Vagina (tissue), 2 donors: ENCODE results near the gene INTU. TPM values are rescaled to one million over a fixed set of nuclear protein-coding genes. Genes with fewer than 3 reads are reported as not detected.

Experiments used
- DNase-seq, 2 donors: peaks; one replicate each; pipeline ENCODE4 v3.0.0-alpha.2; 2017; ENCODE audit errors: extremely low spot score in 2 of 2
- H3K27ac ChIP-seq: fragments of 200-600 bp; sonication (generic); one replicate; pipeline ENCODE4 v1.5.1; 2019
- H3K27me3 ChIP-seq: fragments of 200-600 bp; sonication (generic); one replicate; pipeline ENCODE4 v1.5.1; 2019
- H3K36me3 ChIP-seq, 2 donors: fragments of 200-600 bp; sonication (generic); one replicate each; pipeline ENCODE4 v1.5.1; 2017 to 2019
- H3K4me1 ChIP-seq: fragments of 200-600 bp; sonication (generic); one replicate; pipeline ENCODE4 v1.5.1; 2019
- H3K4me3 ChIP-seq, 2 donors: fragments of 200-600 bp; sonication (generic); 1 replicate in 1 of 2; 2 replicates in 1 of 2; pipeline ENCODE4 v1.5.1; 2016 to 2019
- H3K9me3 ChIP-seq: fragments of 200-600 bp; sonication (generic); one replicate; pipeline ENCODE4 v1.5.1; 2019
- POLR2A ChIP-seq, 2 donors: fragments of 450-650 bp; IDR thresholded peaks; one replicate each; pipeline ENCODE4 v1.6.1; 2017; ENCODE audit warnings: antibody characterized with exemption in 2 of 2, mild to moderate bottlenecking in 2 of 2, moderate library complexity in 2 of 2
- POLR2AphosphoS5 ChIP-seq, 2 donors: sonication (generic); formaldehyde crosslinking; IDR thresholded peaks; one replicate each; pipeline ENCODE4 v1.9.0; 2017; ENCODE audit warnings: antibody characterized with exemption in 2 of 2, mild to moderate bottlenecking in 2 of 2, low read depth in 1 of 2; ENCODE audit not compliant: insufficient read depth in 1 of 2
- intact Hi-C: fragments of 100-400 bp; cut with DNase I; formaldehyde crosslinking; loops from one replicate; pipeline ENCODE4 v1.15.1; 2023
- total RNA-seq: library from RNA; depleted of rRNA; stranded (reverse); fragments of >200 nt; gene quantifications from one replicate; pipeline ENCODE4 v1.2.3, GENCODE V29; 2016
- TF ChIP-seq, protein P1 (sequence below), 3 experiments: fragments of 450-650 bp in 2 of 3; fragments of 200-600 bp in 1 of 3; sonication (generic) in 1 of 3; IDR thresholded peaks; one replicate each; pipeline ENCODE4 v1.5.1; 2017 to 2019; ENCODE audit warnings: antibody characterized with exemption in 3 of 3, mild to moderate bottlenecking in 2 of 3, moderate library complexity in 2 of 3

INTU gene
- total RNA-seq, 1 donor from 2014 or later, result 8.8 TPM

DNA sequence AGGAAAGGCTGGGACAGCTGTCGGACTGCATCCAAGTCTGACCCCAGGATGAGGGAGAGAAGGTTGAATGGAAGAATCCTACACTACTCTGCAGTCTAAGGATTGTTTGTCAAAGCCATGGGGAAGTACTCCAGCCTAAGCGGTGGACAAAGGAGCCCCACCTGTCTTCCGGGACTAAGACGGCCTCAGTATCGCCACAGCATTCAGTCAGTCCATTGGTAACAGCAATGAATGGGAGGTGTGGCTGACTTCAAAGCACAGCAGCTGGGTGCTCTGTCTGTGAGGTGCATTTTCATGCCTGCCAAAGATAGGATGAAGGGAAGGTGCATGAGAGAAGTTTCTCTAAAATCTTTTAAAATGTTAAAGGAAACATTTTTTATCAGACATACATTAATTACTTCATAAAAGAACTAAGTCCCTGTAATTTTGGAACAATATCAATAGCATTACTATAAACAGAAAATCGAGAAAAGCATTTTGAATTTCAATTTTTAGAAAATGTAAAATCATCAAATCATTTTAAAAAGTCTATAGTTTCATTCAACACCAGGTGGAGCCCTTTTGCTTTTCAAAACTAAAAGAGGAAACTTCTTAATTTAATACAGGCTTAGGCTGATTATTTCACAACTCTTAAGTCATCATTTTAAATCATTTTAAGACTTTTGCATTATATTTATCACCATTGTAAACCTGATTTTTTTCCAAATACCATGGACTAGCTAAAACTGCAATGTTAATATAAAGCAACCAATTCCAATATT is 27.6 kb upstream of the INTU start:
- H3K9me3 ChIP-seq, result no peaks in the 10 kb centered on the region
- H3K27ac ChIP-seq, result no peak overlapping the region
- H3K36me3 ChIP-seq, result no peaks in the 10 kb centered on the region
- no peak for TF ChIP-seq POLR2AphosphoS5 (IDR thresholded peaks at IDR 0.05; ENCODE audit: insufficient read depth in 1 of 2, low read depth in 1 of 2)
- TF ChIP-seq, protein P1, sequence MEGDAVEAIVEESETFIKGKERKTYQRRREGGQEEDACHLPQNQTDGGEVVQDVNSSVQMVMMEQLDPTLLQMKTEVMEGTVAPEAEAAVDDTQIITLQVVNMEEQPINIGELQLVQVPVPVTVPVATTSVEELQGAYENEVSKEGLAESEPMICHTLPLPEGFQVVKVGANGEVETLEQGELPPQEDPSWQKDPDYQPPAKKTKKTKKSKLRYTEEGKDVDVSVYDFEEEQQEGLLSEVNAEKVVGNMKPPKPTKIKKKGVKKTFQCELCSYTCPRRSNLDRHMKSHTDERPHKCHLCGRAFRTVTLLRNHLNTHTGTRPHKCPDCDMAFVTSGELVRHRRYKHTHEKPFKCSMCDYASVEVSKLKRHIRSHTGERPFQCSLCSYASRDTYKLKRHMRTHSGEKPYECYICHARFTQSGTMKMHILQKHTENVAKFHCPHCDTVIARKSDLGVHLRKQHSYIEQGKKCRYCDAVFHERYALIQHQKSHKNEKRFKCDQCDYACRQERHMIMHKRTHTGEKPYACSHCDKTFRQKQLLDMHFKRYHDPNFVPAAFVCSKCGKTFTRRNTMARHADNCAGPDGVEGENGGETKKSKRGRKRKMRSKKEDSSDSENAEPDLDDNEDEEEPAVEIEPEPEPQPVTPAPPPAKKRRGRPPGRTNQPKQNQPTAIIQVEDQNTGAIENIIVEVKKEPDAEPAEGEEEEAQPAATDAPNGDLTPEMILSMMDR (IDR thresholded peaks at IDR 0.05), result peak; percentile 17 to 40 (median 39)
- DNase-seq, result no peak
- no peak overlapping the region for H3K4me3 ChIP-seq
- H3K4me1 ChIP-seq, result no peaks in the 10 kb centered on the region
- intact Hi-C loops, result loop anchor here (5.0 kb wide), 1 partner anchor 127 kb away; the partner anchor contains the start of gene SLC25A31
- no peaks in the 10 kb centered on the region for H3K27me3 ChIP-seq

DNA sequence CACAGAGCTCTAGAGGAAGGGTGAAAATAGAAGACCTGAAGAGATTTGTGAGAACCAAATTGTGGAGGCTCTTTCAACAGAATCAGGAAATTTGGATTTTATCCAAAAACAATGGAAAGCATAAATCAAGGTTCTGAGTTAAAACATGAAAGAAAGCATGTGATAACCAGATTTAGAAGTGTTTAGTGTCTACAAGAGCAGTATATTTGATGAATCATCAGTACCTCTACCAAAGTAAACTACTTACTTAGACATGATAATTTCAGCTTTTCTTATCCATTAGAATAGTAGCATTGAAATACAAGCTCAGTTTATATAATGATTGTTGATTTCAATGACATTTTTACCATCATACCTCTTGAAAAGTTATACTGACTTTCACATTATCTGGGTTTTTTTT is 25.9 kb upstream of the INTU start:
- Histone ChIP-seq H3K27ac (no peak overlapping the region), H3K9me3 (no peaks in the 10 kb centered on the region), H3K36me3 (no peaks in the 10 kb centered on the region), H3K4me1 (no peaks in the 10 kb centered on the region), H3K27me3 (no peaks in the 10 kb centered on the region), H3K4me3 (no peak overlapping the region)
- TF ChIP-seq POLR2AphosphoS5 (IDR thresholded peaks at IDR 0.05; ENCODE audit: insufficient read depth in 1 of 2, low read depth in 1 of 2) (no peak), POLR2A (IDR thresholded peaks at IDR 0.05) (no peak)
- TF ChIP-seq, protein P1 (IDR thresholded peaks at IDR 0.05), result no peak
- no peak for DNase-seq
- intact Hi-C loops, result loop anchor here (5.0 kb wide), 1 partner anchor 125 kb away; the partner anchor contains the start of gene SLC25A31

GRCh38 chr4:127609484-127609883 is 23.3 kb upstream of the INTU start:
- no peak for TF ChIP-seq POLR2A (IDR thresholded peaks at IDR 0.05)
- no peak for TF ChIP-seq POLR2AphosphoS5 (IDR thresholded peaks at IDR 0.05; ENCODE audit: insufficient read depth in 1 of 2, low read depth in 1 of 2)
- TF ChIP-seq, protein P1 (IDR thresholded peaks at IDR 0.05), result no peak
- Histone ChIP-seq H3K4me3 (no peak overlapping the region), H3K27me3 (no peaks in the 10 kb centered on the region), H3K27ac (no peak overlapping the region), H3K36me3 (no peaks in the 10 kb centered on the region), H3K9me3 (no peaks in the 10 kb centered on the region), H3K4me1 (no peaks in the 10 kb centered on the region)
- intact Hi-C loops, result loop anchor here (5.0 kb wide), 1 partner anchor 123 kb away; the partner anchor contains the start of gene SLC25A31
- DNase-seq, result no peak

GRCh38 chr4:127610488-127610887 is 22.3 kb upstream of the INTU start:
- intact Hi-C loops, result no loop called here
- H3K27me3 ChIP-seq, result no peaks in the 10 kb centered on the region
- H3K27ac ChIP-seq, result no peak overlapping the region
- no peak overlapping the region for H3K4me3 ChIP-seq
- no peak for TF ChIP-seq POLR2AphosphoS5 (IDR thresholded peaks at IDR 0.05; ENCODE audit: insufficient read depth in 1 of 2, low read depth in 1 of 2)
- TF ChIP-seq POLR2A (IDR thresholded peaks at IDR 0.05), result no peak
- TF ChIP-seq, protein P1 (IDR thresholded peaks at IDR 0.05), result no peak
- no peaks in the 10 kb centered on the region for H3K4me1 ChIP-seq
- DNase-seq, result no peak
- H3K9me3 ChIP-seq, result no peaks in the 10 kb centered on the region
- H3K36me3 ChIP-seq, result no peaks in the 10 kb centered on the region

GRCh38 chr4:127616898-127617297 is 15.9 kb upstream of the INTU start:
- Histone ChIP-seq H3K27ac (no peak overlapping the region), H3K4me3 (no peak overlapping the region), H3K27me3 (no peaks in the 10 kb centered on the region), H3K4me1 (no peaks in the 10 kb centered on the region), H3K9me3 (no peaks in the 10 kb centered on the region), H3K36me3 (no peaks in the 10 kb centered on the region)
- no peak for TF ChIP-seq POLR2AphosphoS5 (IDR thresholded peaks at IDR 0.05; ENCODE audit: insufficient read depth in 1 of 2, low read depth in 1 of 2)
- no peak for TF ChIP-seq POLR2A (IDR thresholded peaks at IDR 0.05)
- TF ChIP-seq, protein P1 (IDR thresholded peaks at IDR 0.05), result no peak
- intact Hi-C loops, result no loop called here
- DNase-seq, result no peak
